AG10803 (cell line): ENCODE data around the gene CREBBP.

Experiments used
- DNase-seq: peaks from one replicate; pipeline ENCODE4 v3.0.0; 2010; ENCODE audit warnings: low read depth
- H3K4me3 ChIP-seq: 2 replicates; pipeline ENCODE4 v1.5.1; 2011; ENCODE audit warnings: mild to moderate bottlenecking, low read length, control low read depth
- TF ChIP-seq, protein P1 (sequence below): conservative IDR thresholded peaks from 2 replicates; pipeline ENCODE4 v1.5.1; 2011; ENCODE audit warnings: mild to moderate bottlenecking, low read length, control low read depth, inconsistent platforms

Gene CREBBP

DNA sequence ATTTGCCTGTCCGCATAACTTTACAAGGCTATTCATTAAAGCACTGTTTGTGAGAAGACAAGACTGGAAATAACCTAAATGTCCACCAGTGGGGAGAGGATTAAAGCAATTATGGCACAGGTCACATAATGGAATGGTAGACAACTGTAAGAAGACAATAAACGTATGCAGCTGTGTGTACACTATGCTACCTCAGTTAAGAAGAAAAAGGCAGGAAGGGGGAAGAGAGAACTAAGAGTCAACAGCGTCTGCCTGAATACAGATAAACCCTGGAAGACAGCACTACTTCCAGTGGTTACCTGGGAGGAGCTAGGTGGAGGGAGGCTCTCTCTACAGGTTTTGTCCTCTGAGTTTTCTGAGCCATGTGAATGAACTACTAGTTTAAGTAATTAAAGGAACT lies 15.3 kb downstream of the CREBBP start:
- no peak overlapping the region for H3K4me3 ChIP-seq
- no peak for DNase-seq
- TF ChIP-seq, protein P1, sequence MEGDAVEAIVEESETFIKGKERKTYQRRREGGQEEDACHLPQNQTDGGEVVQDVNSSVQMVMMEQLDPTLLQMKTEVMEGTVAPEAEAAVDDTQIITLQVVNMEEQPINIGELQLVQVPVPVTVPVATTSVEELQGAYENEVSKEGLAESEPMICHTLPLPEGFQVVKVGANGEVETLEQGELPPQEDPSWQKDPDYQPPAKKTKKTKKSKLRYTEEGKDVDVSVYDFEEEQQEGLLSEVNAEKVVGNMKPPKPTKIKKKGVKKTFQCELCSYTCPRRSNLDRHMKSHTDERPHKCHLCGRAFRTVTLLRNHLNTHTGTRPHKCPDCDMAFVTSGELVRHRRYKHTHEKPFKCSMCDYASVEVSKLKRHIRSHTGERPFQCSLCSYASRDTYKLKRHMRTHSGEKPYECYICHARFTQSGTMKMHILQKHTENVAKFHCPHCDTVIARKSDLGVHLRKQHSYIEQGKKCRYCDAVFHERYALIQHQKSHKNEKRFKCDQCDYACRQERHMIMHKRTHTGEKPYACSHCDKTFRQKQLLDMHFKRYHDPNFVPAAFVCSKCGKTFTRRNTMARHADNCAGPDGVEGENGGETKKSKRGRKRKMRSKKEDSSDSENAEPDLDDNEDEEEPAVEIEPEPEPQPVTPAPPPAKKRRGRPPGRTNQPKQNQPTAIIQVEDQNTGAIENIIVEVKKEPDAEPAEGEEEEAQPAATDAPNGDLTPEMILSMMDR: no peak

DNA sequence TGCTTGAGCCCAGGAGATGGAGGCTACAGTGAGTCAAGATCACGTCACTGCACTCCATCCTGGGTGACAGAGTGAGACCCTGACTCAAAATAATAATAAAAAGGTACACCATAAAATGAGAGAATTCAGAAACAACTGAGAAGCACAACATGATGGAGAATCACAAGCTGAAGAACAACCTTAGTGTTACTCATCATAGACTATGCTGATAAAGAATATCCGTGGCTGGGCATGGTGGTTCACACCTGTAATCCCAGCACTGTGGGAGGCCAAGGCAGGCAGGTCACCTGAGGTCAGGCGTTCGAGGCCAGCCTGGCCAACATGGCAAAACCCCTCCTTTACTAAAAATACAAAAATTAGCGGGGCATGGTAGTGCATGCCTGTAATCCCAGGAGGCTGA lies 16.0 kb downstream of the CREBBP start:
- TF ChIP-seq, protein P1: no peak
- no peak overlapping the region for H3K4me3 ChIP-seq
- no peak for DNase-seq

GRCh38 chr16:3863587-3863986 lies 16.9 kb downstream of the CREBBP start:
- H3K4me3 ChIP-seq: no peak overlapping the region
- TF ChIP-seq, protein P1: no peak

GRCh38 chr16:3861808-3862451 lies 18.6 kb downstream of the CREBBP start:
- TF ChIP-seq, protein P1: no peak
- no peak for DNase-seq

More at GRCh38 chr16:3863587-3863986, 16.9 kb downstream of the CREBBP start:
- no peak for DNase-seq

DNA sequence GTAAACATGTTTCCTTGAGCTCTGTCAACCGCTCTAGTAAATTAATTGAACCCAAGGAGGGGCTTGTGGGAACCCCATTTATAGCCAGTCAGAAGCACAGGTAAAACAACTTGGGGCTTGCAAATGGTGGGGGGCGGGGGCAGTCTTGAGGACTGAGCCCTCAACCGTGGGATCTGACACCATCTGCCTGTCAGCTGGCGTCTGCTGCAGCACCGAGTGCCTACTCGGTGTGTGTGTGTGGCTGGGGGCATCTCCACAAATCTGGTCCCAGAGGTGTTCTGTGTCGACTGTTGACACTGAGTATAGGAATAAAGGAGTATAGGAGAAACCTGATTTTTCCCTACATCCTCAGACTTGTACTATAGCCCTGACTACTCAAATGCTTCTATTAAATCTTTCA lies 20.6 kb downstream of the CREBBP start:
- DNase-seq: no peak

More at GRCh38 chr16:3861808-3862451, 18.6 kb downstream of the CREBBP start:
- no peak overlapping the region for H3K4me3 ChIP-seq

GRCh38 chr16:3858801-3859200 lies 21.7 kb downstream of the CREBBP start:
- TF ChIP-seq, protein P1: no peak
- DNase-seq: no peak
- H3K4me3 ChIP-seq: no peak overlapping the region

More for the DNA sequence above, 20.6 kb downstream of the CREBBP start:
- TF ChIP-seq, protein P1: no peak
- no peak overlapping the region for H3K4me3 ChIP-seq
